HG03175 (cell line): Measurements from ENCODE around the gene PLEKHD1.

Experiments used
- ATAC-seq: cut with Tn5 transposase; IDR thresholded peaks from one replicate; pipeline ENCODE4 v1.9.1; 2021; ENCODE audit warnings: mild to moderate bottlenecking, moderate library complexity; ENCODE audit not compliant: unreplicated experiment

Gene PLEKHD1

DNA sequence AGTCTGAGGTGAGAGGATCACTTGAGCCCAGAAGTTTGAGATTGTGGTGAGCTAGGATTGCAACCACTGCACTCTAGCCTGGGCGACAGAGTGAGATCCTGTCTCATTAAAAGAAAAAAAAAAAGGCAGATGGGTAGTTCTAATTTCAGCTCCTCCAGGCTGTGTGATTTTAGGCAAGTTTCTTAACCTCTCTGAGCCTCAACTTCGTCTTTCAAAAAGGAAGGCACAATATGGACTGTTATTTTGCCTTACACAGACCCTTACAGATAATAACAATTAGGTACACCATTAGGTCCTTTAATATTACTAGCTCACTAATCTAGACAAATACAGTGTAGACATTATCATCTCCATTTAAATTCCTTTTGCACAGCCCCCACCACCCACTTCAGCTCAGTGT, 94.9 kb downstream of the PLEKHD1 start:
- no peak for ATAC-seq

DNA sequence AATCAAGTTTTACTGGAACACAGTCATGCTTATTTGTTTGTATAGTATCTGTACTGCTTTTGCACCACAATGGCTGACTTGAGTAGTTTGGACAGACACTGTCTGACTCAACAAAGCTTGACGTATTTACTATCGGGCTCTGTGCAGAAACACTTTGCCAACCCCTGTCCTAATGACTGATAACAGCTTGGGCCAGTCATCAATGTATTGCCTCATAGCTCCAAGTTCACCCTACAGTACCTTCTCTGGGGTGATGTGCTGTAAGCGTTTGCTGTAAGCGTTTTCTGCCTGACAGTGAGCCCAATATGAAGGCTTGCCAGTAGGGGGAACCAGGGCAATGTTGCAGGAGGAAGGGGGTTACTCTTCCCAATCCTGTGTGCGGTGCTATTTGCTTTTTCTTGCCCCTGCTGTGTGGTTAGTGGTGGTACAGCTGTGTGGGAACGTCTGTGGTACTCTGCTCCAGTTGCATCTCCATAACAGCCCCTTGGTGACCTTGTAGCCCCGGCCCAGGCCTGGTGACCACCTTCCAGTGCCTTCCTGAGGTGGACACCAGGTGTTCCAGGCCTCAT, 95.6 kb downstream of the PLEKHD1 start:
- ATAC-seq = no peak
